ENCODE measurements around the gene KCNJ8.

DNA sequence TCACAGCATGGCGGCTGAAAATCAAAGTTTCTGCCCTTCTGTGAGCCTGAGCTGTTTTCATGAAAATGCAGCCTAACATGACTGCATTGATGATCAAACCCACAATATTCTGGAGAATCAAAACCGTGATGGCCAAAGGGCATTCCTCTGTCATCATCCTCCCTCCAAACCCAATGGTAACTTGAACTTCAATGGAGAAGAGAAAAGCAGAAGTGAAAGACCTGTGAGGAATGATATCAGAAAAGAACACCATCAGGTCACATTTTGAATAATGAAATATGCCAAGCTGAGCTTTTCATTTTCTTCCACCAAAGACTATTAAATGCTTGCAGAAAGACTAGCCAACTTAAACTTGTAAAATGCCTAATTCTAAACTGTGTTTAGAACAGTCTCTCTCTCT, 8.1 kb downstream of the KCNJ8 start:
- TF ChIP-seq, protein P1, sequence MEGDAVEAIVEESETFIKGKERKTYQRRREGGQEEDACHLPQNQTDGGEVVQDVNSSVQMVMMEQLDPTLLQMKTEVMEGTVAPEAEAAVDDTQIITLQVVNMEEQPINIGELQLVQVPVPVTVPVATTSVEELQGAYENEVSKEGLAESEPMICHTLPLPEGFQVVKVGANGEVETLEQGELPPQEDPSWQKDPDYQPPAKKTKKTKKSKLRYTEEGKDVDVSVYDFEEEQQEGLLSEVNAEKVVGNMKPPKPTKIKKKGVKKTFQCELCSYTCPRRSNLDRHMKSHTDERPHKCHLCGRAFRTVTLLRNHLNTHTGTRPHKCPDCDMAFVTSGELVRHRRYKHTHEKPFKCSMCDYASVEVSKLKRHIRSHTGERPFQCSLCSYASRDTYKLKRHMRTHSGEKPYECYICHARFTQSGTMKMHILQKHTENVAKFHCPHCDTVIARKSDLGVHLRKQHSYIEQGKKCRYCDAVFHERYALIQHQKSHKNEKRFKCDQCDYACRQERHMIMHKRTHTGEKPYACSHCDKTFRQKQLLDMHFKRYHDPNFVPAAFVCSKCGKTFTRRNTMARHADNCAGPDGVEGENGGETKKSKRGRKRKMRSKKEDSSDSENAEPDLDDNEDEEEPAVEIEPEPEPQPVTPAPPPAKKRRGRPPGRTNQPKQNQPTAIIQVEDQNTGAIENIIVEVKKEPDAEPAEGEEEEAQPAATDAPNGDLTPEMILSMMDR (IDR thresholded peaks at IDR 0.05; ENCODE audit: low read depth, low read length, missing input control): no peak
- TF ChIP-seq RXRA (IDR thresholded peaks at IDR 0.05) (no peak), ZBTB33 (IDR thresholded peaks at IDR 0.05) (no peak), FOXA1 (IDR thresholded peaks at IDR 0.05) (no peak), GABPA (IDR thresholded peaks at IDR 0.05 in 1 of 2, conservative IDR thresholded peaks at IDR 0.05 in 1 of 2) (no peak), YY1 (IDR thresholded peaks at IDR 0.05) (no peak), JUND (IDR thresholded peaks at IDR 0.05) (no peak), EGR1 (IDR thresholded peaks at IDR 0.05; ENCODE audit: low read depth in 2 of 2) (no peak), SP1 (IDR thresholded peaks at IDR 0.05) (no peak)
- TF ChIP-seq, protein P2, sequence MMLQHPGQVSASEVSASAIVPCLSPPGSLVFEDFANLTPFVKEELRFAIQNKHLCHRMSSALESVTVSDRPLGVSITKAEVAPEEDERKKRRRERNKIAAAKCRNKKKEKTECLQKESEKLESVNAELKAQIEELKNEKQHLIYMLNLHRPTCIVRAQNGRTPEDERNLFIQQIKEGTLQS (IDR thresholded peaks at IDR 0.05): no peak
- TF ChIP-seq, protein P3, sequence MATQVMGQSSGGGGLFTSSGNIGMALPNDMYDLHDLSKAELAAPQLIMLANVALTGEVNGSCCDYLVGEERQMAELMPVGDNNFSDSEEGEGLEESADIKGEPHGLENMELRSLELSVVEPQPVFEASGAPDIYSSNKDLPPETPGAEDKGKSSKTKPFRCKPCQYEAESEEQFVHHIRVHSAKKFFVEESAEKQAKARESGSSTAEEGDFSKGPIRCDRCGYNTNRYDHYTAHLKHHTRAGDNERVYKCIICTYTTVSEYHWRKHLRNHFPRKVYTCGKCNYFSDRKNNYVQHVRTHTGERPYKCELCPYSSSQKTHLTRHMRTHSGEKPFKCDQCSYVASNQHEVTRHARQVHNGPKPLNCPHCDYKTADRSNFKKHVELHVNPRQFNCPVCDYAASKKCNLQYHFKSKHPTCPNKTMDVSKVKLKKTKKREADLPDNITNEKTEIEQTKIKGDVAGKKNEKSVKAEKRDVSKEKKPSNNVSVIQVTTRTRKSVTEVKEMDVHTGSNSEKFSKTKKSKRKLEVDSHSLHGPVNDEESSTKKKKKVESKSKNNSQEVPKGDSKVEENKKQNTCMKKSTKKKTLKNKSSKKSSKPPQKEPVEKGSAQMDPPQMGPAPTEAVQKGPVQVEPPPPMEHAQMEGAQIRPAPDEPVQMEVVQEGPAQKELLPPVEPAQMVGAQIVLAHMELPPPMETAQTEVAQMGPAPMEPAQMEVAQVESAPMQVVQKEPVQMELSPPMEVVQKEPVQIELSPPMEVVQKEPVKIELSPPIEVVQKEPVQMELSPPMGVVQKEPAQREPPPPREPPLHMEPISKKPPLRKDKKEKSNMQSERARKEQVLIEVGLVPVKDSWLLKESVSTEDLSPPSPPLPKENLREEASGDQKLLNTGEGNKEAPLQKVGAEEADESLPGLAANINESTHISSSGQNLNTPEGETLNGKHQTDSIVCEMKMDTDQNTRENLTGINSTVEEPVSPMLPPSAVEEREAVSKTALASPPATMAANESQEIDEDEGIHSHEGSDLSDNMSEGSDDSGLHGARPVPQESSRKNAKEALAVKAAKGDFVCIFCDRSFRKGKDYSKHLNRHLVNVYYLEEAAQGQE (IDR thresholded peaks at IDR 0.05): no peak
- TF ChIP-seq, protein P4, sequence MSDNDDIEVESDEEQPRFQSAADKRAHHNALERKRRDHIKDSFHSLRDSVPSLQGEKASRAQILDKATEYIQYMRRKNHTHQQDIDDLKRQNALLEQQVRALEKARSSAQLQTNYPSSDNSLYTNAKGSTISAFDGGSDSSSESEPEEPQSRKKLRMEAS (IDR thresholded peaks at IDR 0.05): no peak
